GM12878 (cell line): ENCODE results near the gene KRTAP9-2. TPM values are rescaled to one million over a fixed set of nuclear protein-coding genes. Genes with fewer than 3 reads are reported as not detected.

Experiments used
- ATAC-seq: fragments of 200-7000 bp; cut with Tn5 transposase; 3 replicates; pipeline ENCODE4 v1.9.1; 2020; ENCODE audit warnings: mild to moderate bottlenecking, moderate library complexity
- BruUV-seq: library from RNA; stranded (reverse); fragments of 400-500 nt; replicated peaks from 2 replicates; lab custom pipeline; 2021; lab: Mats Ljungman, UMichigan
- CTCF ChIA-PET: fragments of 300-600 bp; sonication (Branson Sonifier 250); formaldehyde crosslinking; extraction: SDS; loops from one replicate; lab custom pipeline; 2021; ENCODE audit warnings: inconsistent platforms; lab: Yijun Ruan, JAX
- POLR2A ChIA-PET: fragments of 350-600 bp; formaldehyde crosslinking; extraction: SDS; loops from one replicate; lab custom pipeline; 2021; ENCODE audit warnings: inconsistent platforms; lab: Charles Lee
- RAD21 ChIA-PET: fragments of 300-600 bp; sonication (Branson Sonifier 250); formaldehyde crosslinking; loops from one replicate; lab custom pipeline; 2023; ENCODE audit warnings: antibody characterized with exemption; ENCODE audit not compliant: unreplicated experiment; lab: Charles Lee
- SMC1A ChIA-PET: fragments of 300-600 bp; sonication (Branson Sonifier 250); formaldehyde crosslinking; loops from one replicate; lab custom pipeline; 2023; ENCODE audit not compliant: unreplicated experiment, uncharacterized antibody; lab: Charles Lee
- DNase-seq: peaks from one replicate; pipeline ENCODE4 v3.0.0-alpha.2; 2011; ENCODE audit warnings: low read depth, low spot score
- FAIRE-seq: peaks from 3 replicates; lab custom pipeline; 2011; peaks lifted over from hg19 to GRCh38; lab: Jason Lieb, UNC
- H2AFZ ChIP-seq: 2 replicates; pipeline ENCODE4 v1.6.0; 2011; ENCODE audit warnings: low read depth, low read length, control low read depth; ENCODE audit not compliant: control insufficient read depth
- H3K27ac ChIP-seq: 2 replicates; pipeline ENCODE4 v1.5.1; 2011; ENCODE audit warnings: control low read depth; ENCODE audit not compliant: control insufficient read depth, insufficient read depth
- H3K27me3 ChIP-seq, 2 experiments: replicated peaks in 1 of 2; 2 replicates each; pipeline versions ENCODE4 v1.6.0 to v1.6.1; 2011; ENCODE audit warnings: low read length in 1 of 2; ENCODE audit not compliant: control insufficient read depth in 2 of 2, insufficient read depth in 2 of 2
- H3K36me3 ChIP-seq, 2 experiments: 2 replicates each; pipeline ENCODE4 v1.5.1; 2011; ENCODE audit warnings: low read length in 1 of 2; ENCODE audit not compliant: control insufficient read depth in 2 of 2, insufficient read depth in 2 of 2
- H3K4me1 ChIP-seq: 2 replicates; pipeline ENCODE4 v1.6.1; 2011; ENCODE audit warnings: mild to moderate bottlenecking, low read length, moderate library complexity, mixed read lengths; ENCODE audit not compliant: control insufficient read depth, insufficient read depth
- H3K4me2 ChIP-seq: 2 replicates; pipeline ENCODE4 v1.6.0; 2011; ENCODE audit warnings: control low read depth; ENCODE audit not compliant: control insufficient read depth, insufficient read depth
- H3K4me3 ChIP-seq: fragments of 200-600 bp; sonication (generic); 2 replicates; pipeline ENCODE4 v1.5.1; 2016
- H3K79me2 ChIP-seq: 2 replicates; pipeline ENCODE4 v1.6.0; 2011; ENCODE audit warnings: low read length; ENCODE audit not compliant: control insufficient read depth, insufficient read depth
- H3K9ac ChIP-seq: 2 replicates; pipeline ENCODE4 v1.8.0; 2011; ENCODE audit warnings: low read length, control low read depth, mixed read lengths; ENCODE audit not compliant: control insufficient read depth, insufficient read depth
- H3K9me3 ChIP-seq: replicated peaks from 3 replicates; pipeline ENCODE4 v1.5.1; 2011; ENCODE audit warnings: mild to moderate bottlenecking, low read length; ENCODE audit not compliant: control insufficient read depth, insufficient read depth
- H4K20me1 ChIP-seq: 2 replicates; pipeline ENCODE4 v1.6.0; 2011; ENCODE audit not compliant: control insufficient read depth, insufficient read depth
- ATF3 ChIP-seq: IDR thresholded peaks from 2 replicates; pipeline ENCODE4 v1.6.1; 2011; ENCODE audit warnings: low read depth, mild to moderate bottlenecking, low read length, moderate library complexity, borderline replicate concordance; ENCODE audit errors: extremely low read depth
- BRCA1 ChIP-seq: IDR thresholded peaks from 2 replicates; pipeline ENCODE4 v1.6.1; 2011; ENCODE audit warnings: low read depth, low read length, improper control_type of control experiment
- CEBPB ChIP-seq, 2 experiments: fragments of 150-350 bp in 1 of 2; IDR thresholded peaks; 2 replicates each; pipeline ENCODE4 v1.6.1; 2012 to 2014; ENCODE audit warnings: low read depth in 2 of 2, low read length in 2 of 2, borderline replicate concordance in 1 of 2, inconsistent platforms in 1 of 2
- CEBPZ ChIP-seq: fragments of 150-350 bp; IDR thresholded peaks from 2 replicates; pipeline ENCODE4 v1.6.1; 2016; ENCODE audit warnings: low read depth, low read length
- CHD4 ChIP-seq: fragments of 200-600 bp; sonication (generic); IDR thresholded peaks from 2 replicates; pipeline ENCODE4 v1.6.1; 2016; ENCODE audit warnings: mild to moderate bottlenecking
- EED ChIP-seq: sonication (generic); IDR thresholded peaks from 2 replicates; pipeline ENCODE4 v1.6.1; 2016; ENCODE audit warnings: antibody characterized with exemption, low read depth
- EZH2 ChIP-seq: IDR thresholded peaks from 2 replicates; pipeline ENCODE4 v1.6.1; 2012; ENCODE audit warnings: low read depth, mild to moderate bottlenecking, control low read depth, inconsistent platforms, low read length, borderline replicate concordance; ENCODE audit not compliant: control insufficient read depth
- HDAC2 ChIP-seq: fragments of 200-600 bp; sonication (generic); IDR thresholded peaks from 2 replicates; pipeline ENCODE4 v1.6.1; 2017
- MEF2A ChIP-seq: IDR thresholded peaks from 2 replicates; pipeline ENCODE4 v1.6.1; 2011; ENCODE audit warnings: low read depth, mild to moderate bottlenecking, low read length, moderate library complexity; ENCODE audit not compliant: insufficient read depth
- PAX5 ChIP-seq: IDR thresholded peaks from 2 replicates; pipeline ENCODE4 v1.6.1; 2011; ENCODE audit warnings: low read depth, low read length, borderline replicate concordance
- PML ChIP-seq: IDR thresholded peaks from 2 replicates; pipeline ENCODE4 v1.6.1; 2012; ENCODE audit warnings: low read length, inconsistent platforms
- POU2F2 ChIP-seq: IDR thresholded peaks from 3 replicates; pipeline ENCODE4 v1.6.1; 2011; ENCODE audit warnings: low read depth, mild to moderate bottlenecking, low read length, borderline replicate concordance
- RAD51 ChIP-seq: fragments of 450-650 bp; IDR thresholded peaks from 2 replicates; pipeline ENCODE4 v1.6.1; 2016; ENCODE audit warnings: moderate library complexity, mild to moderate bottlenecking, inconsistent platforms
- SMAD5 ChIP-seq: IDR thresholded peaks from 2 replicates; pipeline ENCODE4 v1.6.1; 2016; ENCODE audit warnings: antibody characterized with exemption, low read depth
- TARDBP ChIP-seq: IDR thresholded peaks from 2 replicates; pipeline ENCODE4 v1.6.1; 2016; ENCODE audit warnings: borderline replicate concordance
- TCF7 ChIP-seq: IDR thresholded peaks from 2 replicates; pipeline ENCODE4 v1.6.1; 2014; ENCODE audit warnings: antibody characterized with exemption, borderline replicate concordance
- USF1 ChIP-seq: IDR thresholded peaks from 2 replicates; pipeline ENCODE4 v1.6.1; 2011; ENCODE audit warnings: borderline replicate concordance, low read depth, mild to moderate bottlenecking, moderate library complexity, mixed read lengths, low read length; ENCODE audit not compliant: insufficient read depth; ENCODE audit errors: extremely low read length
- ZBED1 ChIP-seq: IDR thresholded peaks from 2 replicates; pipeline ENCODE4 v1.6.1; 2016; ENCODE audit warnings: borderline replicate concordance
- WGBS: methylation state at CpG from one replicate; pipeline ENCODE4 v1.1.6; 2016; ENCODE audit warnings: low lambda C conversion rate; ENCODE audit not compliant: insufficient replicate concordance, insufficient coverage; ENCODE audit errors: missing lambda C conversion rate; 5-methylcytosine and 5-hydroxymethylcytosine counted together
- in situ Hi-C: fragments of 300-500 bp; cut with MboI; formaldehyde crosslinking; loops from 9 replicates; pipeline ENCODE4 v1.14.3; 2018; ENCODE audit warnings: mixed read lengths
- intact Hi-C: fragments of 100-400 bp; cut with micrococcal nuclease; formaldehyde crosslinking; loops from one replicate; pipeline ENCODE4 v1.14.2; 2022; ENCODE audit not compliant: unreplicated experiment
- polyA plus RNA-seq, 11 experiments: library from polyadenylated mRNA; depleted of rRNA in 4 of 11; unstranded in 6 of 11; stranded (reverse) in 5 of 11; fragments of >200 nt; fragmentation: Nextera tagmentation in 4 of 11; fragmentation: Illumina TruSeq in 1 of 11; extraction: Ambion mirVana in 4 of 11; extraction: Trizol in 1 of 11; gene quantifications; 1 replicate in 1 of 11; 2 replicates in 10 of 11; pipeline versions ENCODE4 v1.2.1 to v1.2.3, GENCODE V29; 2011 to 2016; ENCODE audit warnings: inconsistent platforms in 2 of 11, missing spikeins in 2 of 11, low read depth in 1 of 11
- total RNA-seq, 4 experiments: library from RNA; depleted of rRNA in 3 of 4; stranded (reverse); fragments of >200 nt in 3 of 4; fragmentation: Illumina TruSeq in 1 of 4; extraction: Trizol in 1 of 4; gene quantifications; 2 replicates each; pipeline versions ENCODE4 v1.2.1 to v1.2.3, GENCODE V29; 2013 to 2021

The KRTAP9-2 gene
- total and polyA plus RNA-seq, 10 of the 15 experiments (the other 5 are each of a cell fraction or from before 2014, with no cell fraction given), result not detected

GRCh38 chr17:41254861-41255260, 28.4 kb downstream of the KRTAP9-2 start:
- no peaks in the 10 kb centered on the region for H3K4me1 ChIP-seq
- no peak overlapping the region for H2AFZ ChIP-seq
- H3K27me3 ChIP-seq, result no peaks in the 10 kb centered on the region; a peak in 2 of 4 replicates
- no peak overlapping the region for H3K9ac ChIP-seq
- ChIA-PET RAD21 (no interaction called here), CTCF (no interaction called here), SMC1A (no interaction called here), POLR2A (no interaction called here)
- no peak overlapping the region for H3K4me2 ChIP-seq
- DNase-seq, result no peak
- BruUV-seq, result no TSS peak
- intact Hi-C loops (no loop called here), in situ Hi-C loops (no loop called here)
- WGBS, result 0% methylated on average over 1 of the region's 1 CpG
- no peaks in the 10 kb centered on the region for H4K20me1 ChIP-seq
- no peaks in the 10 kb centered on the region for H3K9me3 ChIP-seq
- no peak overlapping the region for H3K4me3 ChIP-seq
- no peaks in the 10 kb centered on the region for H3K79me2 ChIP-seq
- H3K36me3 ChIP-seq, result no peaks in the 10 kb centered on the region
- no peak overlapping the region for H3K27ac ChIP-seq
- ATAC-seq, result no peak
- no peak for FAIRE-seq
- TF ChIP-seq HDAC2 (no peak), CEBPB (IDR thresholded peaks at IDR 0.05; ENCODE audit: borderline replicate concordance in 1 of 2, low read depth in 2 of 2, low read length in 2 of 2) (no peak), USF1 (no peak), ATF3 (no peak), POU2F2 (no peak), CHD4 (no peak), ZBED1 (no peak), RAD51 (no peak), PAX5 (no peak), BRCA1 (no peak), MEF2A (no peak), PML (no peak), CEBPZ (no peak), SMAD5 (no peak), TCF7 (no peak), TARDBP (no peak), EED (no peak), EZH2 (no peak)
- TF ChIP-seq, all 136 proteins: peak for 0
